ENCODE measurements around the gene STN1.

STN1 gene

GRCh38 chr10:103835096-103836050 lies 82.6 kb downstream of the STN1 start:
- no peak for TF ChIP-seq CTCF (IDR thresholded peaks at IDR 0.05; ENCODE audit: control extremely low read depth, extremely low read depth, low read depth, missing control alignments)
- DNase-seq (ENCODE audit: extremely low spot score) = no peak
- ChIA-PET CTCF (interaction anchor here (0.7 kb wide), 1 partner anchor 123 kb away, joined by 3 read pairs; no protein-coding TSS in a partner anchor), POLR2A (no interaction called here)

DNA sequence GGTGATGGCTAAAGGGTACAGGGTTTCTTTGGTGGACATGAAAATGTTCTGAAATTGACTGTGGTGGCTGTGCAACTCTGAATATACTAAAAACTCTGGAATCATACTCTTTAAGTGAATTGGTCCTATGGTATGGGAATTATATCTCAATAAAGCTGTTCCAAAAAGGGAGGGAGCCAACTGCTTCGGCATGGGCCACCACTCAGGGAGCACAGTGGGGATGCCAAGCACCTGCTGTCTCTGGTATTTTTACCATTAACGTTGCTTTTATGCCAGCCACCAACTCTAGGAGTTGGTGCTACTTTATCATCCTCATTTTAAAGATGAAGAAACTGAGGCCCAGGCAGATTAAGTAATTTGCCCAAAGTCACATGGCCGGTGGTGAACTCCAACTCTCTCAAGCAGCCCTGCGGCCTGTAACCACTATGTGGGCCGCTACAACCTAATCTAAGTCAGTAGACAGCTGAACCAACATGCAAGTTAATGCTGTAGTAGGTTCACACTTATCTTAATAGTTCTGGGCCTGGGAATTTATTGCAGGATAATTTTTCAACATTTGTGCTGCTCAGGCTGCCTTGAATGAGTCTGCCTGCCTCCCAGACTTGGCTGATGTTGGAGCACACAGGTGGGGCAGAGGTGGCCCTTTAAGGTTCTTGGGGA lies 83.4 kb downstream of the STN1 start:
- no peak for TF ChIP-seq CTCF (IDR thresholded peaks at IDR 0.05; ENCODE audit: control extremely low read depth, extremely low read depth, low read depth, missing control alignments)
- DNase-seq (ENCODE audit: extremely low spot score) = no peak
- ChIA-PET POLR2A (no interaction called here), CTCF (no interaction called here)

DNA sequence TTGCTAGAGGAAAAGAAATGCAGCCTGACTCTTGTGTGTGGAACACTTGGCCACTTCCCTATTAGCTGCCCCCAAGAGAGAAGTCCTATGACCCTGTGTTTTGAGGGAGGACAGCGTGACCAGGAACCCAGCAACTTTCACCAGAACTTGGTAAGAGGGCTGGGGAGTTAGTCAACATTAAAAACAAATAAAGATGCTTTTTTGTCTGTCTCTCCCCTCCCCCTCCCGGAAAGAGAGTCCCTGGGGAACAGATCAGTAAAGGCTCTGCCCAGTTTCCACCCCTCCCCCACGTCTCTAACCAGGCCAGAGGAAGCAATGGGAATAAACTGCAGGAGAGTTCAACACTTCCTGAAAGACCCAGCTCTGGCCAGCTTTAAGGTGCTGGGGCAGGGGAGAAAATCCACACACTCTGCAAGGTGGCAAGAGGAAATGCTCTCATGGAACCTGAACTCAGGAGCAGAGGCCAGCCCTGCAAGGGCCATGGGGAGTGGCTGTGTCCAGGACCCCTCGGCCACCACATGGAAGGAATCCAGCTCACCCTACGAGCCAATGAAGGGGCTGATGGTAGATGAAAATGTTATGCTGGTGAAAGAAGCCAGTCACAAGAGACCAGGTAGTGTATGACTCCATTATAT lies 84.1 kb downstream of the STN1 start:
- ChIA-PET CTCF (interaction anchor here (1.0 kb wide), 2 partner anchors 10 to 40 kb away, joined by 3 to 5 read pairs; no protein-coding TSS in a partner anchor), POLR2A (no interaction called here)
- no peak for DNase-seq (ENCODE audit: extremely low spot score)

DNA sequence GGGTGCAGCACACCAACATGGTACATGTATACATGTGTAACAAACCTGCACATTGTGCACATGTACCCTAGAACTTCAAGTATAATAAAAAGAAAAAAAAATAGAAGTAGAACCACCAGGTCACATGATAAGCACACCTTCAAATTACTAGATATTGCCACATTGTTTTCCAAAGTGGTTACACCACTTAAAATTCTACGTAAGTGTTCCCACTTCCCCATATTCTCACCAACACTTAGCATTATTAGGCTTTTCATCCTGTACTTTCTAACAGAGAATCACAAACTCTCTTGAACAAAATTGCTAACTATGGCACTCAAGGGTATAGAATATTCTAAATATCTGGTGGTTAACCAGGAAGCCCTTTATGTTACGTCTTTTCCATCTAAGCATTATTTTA lies 85.2 kb downstream of the STN1 start:
- POLR2A ChIA-PET = no interaction called here
- TF ChIP-seq CTCF (IDR thresholded peaks at IDR 0.05; ENCODE audit: control extremely low read depth, extremely low read depth, low read depth, missing control alignments) = no peak
- DNase-seq (ENCODE audit: extremely low spot score) = no peak
- CTCF ChIA-PET = interaction anchor here (1.0 kb wide), 2 partner anchors 9 to 39 kb away, joined by 3 to 5 read pairs; no protein-coding TSS in a partner anchor

More for the DNA sequence above, 84.1 kb downstream of the STN1 start:
- no peak for TF ChIP-seq CTCF (IDR thresholded peaks at IDR 0.05; ENCODE audit: control extremely low read depth, extremely low read depth, low read depth, missing control alignments)
